HG03378 (cell line): Measurements from ENCODE around the gene MEGF8.

Experiments used
- ATAC-seq: cut with Tn5 transposase; IDR thresholded peaks from one replicate; pipeline ENCODE4 v1.9.1; 2021; ENCODE audit warnings: mild to moderate bottlenecking, moderate library complexity; ENCODE audit not compliant: unreplicated experiment

MEGF8 gene

DNA sequence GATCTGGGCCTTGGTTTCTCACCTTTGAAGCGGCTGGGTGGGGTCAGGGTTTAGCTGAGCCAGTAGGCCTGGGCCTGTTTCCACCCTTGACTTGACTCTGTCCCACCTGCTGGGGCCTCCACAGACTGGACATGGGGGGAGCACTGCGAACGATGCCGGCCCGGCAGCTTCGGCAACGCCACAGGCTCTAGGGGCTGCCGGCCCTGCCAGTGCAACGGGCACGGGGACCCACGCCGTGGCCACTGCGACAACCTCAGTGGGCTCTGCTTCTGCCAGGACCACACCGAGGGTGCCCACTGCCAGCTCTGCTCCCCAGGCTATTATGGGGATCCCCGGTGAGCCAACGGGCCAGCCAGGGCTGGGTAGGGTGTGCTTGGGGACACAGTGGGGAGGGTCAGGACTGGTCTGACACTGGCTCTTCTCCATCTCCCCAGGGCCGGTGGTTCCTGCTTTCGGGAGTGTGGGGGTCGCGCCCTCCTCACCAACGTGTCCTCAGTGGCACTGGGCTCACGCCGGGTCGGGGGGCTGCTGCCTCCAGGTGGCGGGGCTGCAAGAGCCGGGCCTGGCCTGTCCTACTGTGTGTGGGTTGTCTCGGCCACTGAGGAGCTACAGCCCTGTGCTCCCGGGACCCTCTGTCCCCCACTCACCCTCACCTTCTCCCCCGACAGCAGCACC is 28.0 kb downstream of the MEGF8 start:
- ATAC-seq = no peak

DNA sequence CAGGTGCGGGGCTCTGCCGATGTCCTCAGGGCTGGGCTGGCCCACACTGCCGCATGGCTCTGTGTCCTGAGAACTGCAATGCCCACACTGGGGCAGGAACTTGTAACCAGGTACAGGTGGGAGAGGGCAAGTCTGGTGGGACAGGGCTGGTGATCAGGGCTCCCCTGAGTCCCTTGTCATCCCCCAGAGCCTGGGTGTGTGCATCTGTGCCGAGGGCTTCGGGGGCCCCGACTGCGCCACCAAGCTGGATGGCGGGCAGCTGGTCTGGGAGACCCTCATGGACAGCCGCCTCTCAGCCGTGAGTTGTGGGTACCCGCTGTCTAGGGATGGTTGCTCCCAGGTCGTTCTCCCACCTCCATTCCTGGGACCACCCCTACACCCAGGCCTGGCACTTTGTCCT is 30.5 kb downstream of the MEGF8 start:
- ATAC-seq = no peak

DNA sequence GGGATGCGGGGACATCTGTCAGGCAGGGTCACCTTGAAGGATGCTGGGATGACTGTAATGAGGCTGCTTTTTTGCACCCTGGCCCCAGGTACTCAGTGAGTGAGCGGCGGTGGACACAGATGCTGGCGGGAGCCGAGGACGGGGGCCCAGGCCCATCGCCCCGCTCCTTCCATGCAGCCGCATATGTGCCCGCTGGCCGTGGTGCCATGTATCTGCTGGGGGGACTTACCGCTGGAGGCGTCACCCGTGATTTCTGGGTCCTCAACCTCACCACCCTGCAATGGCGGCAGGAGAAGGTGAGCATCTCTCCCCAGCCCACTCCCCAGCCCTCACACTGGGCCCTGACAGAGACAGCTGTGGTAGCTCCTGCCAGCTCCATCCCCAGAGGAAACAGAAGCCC is 31.3 kb downstream of the MEGF8 start:
- ATAC-seq = no peak

DNA sequence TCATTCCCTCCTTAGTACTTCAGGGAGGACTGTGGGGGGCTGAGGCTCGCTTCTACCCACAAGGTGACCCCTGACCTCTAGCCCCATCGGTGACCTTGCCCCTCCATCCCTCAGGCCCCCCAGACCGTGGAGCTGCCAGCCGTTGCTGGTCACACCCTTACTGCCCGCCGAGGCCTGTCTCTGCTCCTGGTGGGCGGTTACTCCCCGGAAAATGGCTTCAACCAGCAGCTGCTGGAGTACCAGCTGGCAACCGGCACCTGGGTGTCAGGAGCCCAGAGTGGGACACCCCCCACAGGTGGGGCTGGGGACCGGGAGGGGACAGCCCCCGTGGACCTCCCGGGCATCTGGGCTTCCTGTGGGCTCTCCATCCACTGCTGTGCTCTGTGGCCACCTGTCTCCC is 31.9 kb downstream of the MEGF8 start:
- no peak for ATAC-seq

DNA sequence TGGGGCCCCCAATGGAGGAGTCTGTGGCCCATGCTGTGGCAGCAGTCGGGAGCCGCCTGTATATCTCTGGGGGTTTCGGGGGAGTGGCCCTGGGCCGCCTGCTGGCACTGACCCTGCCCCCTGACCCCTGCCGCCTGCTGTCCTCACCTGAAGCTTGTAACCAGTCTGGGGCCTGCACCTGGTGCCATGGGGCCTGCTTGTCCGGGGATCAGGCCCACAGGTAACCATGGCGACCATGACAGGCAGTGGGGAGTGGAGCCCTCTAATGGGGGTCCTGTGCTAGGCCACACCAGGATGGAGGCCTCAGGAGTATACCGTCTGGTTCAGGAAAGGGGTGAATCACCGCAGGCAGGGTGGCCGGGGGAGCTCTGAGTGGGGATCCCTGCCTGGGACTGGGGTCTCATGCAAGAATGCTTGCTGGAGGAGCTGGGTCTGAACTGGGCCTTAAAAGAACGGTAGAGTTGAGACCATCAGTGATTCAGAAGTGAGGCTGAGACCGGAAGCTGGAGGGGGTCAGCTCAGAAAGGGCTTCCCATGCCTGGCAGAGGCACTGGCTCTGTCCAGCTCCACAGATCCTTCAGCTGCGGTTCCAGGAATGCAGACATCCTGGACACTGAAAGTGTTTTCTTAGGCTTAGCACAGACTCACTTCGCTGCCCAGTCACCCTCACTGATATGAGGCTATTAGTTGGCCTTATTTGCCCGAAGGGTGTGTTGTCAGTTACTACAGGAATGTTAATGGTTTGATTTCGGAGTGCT is 35.5 kb downstream of the MEGF8 start:
- no peak for ATAC-seq

DNA sequence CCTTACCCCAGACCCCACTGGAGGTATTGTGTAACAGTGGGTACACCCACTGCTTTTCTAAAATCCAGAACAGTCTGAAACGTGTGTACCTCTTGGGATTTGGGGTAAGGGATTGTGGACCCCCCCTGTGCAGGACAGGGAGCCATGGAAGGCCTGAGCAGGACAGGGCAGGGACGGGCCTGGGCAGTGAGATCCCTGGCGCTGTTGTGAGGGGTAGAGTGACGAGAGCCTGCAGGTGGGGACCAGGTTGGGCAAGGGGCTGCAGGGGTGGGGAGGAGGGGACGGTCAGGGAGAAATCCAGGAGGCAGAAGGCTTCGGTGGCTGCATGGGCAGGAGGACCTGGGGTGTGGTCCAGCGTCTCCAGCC is 36.1 kb downstream of the MEGF8 start:
- no peak for ATAC-seq

DNA sequence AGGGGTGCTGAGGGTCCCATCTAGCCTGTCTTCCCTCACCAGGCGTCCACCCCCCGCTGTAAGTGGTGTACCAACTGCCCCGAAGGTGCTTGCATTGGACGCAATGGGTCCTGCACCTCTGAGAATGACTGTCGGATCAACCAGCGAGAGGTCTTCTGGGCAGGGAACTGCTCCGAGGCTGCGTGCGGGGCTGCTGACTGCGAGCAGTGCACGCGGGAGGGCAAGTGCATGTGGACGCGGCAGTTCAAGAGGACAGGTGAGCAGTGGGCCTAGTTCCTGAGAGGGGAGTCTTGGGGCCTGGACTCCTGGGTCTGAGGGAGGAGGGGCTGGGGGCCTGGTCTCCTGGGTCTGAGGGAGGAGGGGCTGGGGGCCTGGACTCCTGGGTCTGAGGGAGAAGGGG is 36.9 kb downstream of the MEGF8 start:
- no peak for ATAC-seq

DNA sequence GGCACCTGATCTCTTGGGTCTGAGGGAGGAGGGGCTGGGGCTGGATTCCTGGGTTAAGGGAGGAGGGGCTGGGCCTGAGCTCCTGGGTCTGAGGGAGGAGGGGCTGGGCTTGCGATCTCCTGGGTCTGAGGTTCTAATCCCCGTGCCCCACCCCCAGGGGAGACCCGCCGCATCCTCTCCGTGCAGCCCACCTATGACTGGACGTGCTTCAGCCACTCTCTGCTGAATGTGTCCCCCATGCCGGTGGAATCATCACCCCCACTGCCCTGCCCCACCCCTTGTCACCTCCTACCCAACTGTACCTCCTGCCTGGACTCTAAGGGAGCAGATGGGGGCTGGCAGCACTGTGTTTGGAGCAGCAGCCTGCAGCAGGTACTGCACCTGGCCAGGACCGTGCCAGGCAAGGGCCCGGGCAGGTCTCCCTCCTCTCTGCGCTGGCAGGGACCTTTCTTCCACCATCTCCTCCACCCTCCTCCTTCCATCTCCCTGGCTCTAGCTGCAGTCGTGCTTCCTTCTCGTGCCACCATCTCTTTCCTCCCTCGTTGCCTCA is 37.5 kb downstream of the MEGF8 start:
- no peak for ATAC-seq

DNA sequence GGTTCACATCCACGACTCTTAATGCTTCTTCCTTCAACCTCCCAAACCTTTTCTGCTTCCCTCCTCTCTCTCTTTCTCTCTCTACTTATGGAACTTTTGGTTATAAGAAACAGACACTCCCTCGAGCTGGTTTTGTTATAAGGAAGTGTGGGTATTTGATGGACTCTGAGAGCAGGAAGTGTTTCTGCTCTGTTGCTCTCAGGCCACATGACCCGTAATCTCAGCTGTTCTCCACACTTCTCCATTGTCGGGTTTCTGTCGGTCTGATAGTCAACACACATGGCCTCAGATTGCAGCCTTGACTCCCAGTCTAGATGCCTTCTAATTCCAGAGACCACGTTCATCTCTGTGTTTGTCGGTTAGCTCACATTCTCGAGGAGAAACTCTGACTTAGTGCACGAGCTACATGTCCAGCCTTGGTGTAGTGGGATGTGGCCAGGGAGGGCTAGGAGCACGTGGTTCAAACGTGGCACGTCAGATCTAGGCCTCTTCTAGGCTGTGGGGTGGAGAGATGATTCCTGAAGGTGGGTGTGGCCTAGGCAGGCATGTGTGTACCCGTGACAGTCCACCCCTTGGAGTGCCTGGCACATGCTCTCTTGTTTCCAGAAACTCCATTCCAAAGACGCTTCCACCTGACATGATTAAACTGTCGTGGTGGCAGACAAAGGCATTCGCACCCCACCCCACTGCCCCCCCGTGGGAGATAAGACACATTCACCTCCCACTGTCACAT is 38.3 kb downstream of the MEGF8 start:
- ATAC-seq = no peak

DNA sequence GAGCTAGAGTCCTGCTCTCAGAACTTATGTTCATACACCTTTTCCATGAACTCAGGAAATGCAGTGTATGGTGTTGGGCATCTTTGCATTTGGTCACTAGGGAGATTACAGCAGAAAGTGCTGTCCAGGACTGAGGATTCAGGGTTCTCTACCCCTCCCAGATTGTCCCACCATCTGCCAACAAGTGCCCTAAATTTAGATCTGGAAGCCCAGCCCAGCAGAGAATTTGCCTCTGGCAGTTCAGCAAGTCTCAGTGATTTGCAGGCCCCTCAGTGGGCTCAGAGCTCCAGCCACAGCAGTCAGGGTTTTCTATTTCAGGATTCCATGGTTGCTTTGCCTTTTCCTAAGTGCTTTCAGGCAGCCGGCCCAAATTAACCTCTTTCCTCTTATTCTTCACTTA is 41.2 kb downstream of the MEGF8 start:
- ATAC-seq = no peak

DNA sequence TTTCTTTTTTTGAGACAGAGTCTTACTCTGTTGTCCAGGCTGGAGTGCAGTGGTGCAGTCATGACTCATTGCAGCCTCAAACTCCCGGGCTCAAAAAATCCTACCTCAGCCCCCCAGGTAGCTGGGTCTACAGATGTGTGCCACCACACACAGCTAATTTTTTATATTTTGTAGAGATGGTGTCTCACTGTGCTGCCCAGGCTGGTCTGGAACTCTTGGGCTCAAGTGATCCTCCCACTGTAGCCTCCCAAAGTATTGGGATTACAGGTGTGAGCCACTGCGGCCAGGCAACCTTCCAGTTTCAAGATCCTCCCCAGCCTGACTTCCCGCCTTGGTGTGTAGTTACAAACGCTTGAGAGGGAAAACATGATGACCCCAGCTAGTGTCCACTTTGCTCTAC is 42.5 kb downstream of the MEGF8 start:
- ATAC-seq = no peak

DNA sequence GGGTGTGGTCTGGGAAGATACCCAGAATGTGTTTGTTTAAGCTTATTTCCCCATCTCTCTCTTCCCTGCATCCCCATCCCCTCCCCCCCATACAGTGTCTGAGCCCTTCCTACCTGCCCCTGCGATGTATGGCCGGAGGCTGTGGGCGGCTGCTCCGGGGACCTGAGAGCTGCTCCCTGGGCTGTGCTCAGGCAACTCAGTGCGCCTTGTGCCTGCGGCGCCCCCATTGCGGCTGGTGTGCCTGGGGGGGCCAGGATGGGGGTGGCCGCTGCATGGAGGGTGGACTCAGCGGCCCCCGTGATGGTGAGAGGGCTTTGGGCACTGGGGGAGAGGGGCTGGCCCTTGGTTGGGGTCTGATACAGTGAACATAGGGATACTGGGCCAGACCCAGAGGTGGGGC is 42.9 kb downstream of the MEGF8 start:
- ATAC-seq = no peak

DNA sequence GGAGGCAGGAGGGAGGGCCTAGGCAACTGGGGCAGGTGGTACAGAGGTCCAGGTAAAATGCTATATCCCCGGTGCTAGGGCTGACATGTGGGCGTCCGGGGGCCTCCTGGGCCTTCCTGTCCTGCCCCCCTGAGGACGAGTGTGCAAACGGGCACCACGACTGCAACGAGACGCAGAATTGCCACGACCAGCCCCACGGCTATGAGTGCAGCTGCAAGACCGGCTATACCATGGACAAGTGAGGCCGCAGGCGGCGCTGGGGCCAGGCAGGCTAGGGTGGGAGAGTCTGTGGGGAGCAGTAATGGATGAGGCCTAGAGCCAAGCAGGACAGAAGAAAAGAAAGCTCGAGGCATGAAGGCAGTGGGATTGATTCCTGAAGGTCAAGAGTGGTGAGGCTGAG is 43.3 kb downstream of the MEGF8 start:
- ATAC-seq = no peak

DNA sequence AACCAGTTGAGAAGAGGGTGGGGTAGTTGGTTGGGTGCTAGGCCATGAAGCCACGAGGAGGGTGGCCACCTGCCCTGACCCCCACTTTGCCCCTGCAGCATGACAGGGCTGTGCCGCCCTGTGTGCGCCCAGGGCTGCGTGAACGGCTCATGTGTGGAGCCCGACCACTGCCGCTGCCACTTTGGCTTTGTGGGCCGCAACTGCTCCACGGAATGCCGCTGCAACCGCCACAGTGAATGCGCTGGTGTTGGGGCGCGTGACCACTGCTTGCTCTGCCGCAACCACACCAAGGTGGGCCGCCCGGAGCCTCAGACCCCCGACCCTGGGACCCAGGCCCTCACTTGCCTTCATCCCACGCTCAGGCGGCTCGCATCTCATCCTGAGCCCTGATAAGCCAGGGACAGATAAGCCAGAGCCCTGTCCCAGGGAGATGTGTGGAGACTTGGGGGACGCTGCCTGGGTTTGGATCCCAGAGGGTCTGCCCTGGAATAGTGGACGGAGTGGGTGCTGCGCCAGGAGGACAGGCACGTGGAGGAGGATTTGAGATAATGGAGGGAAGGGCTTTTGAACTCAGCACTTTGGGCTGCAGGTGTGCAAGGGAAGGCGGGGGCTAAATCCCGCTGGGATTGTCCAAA is 44.1 kb downstream of the MEGF8 start:
- ATAC-seq = no peak

DNA sequence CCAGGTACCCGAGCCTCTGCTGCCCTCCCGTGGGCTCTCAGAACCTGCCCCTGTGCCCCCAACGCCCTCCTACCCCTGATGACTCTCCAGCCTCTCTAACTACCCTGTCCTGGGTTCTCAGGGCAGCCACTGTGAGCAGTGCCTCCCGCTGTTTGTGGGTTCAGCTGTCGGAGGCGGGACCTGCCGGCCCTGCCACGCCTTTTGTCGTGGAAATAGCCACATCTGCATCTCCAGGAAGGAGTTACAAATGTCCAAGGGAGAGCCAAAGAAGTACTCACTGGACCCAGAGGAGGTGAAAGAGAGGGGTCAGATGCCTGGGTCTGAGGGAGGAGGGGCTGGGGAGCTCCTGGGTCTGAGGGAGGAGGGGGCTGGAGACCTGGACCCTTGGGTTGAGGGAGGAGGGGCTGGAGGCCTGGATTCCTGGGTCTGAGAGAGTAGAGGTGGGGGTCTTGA is 44.7 kb downstream of the MEGF8 start:
- no peak for ATAC-seq

DNA sequence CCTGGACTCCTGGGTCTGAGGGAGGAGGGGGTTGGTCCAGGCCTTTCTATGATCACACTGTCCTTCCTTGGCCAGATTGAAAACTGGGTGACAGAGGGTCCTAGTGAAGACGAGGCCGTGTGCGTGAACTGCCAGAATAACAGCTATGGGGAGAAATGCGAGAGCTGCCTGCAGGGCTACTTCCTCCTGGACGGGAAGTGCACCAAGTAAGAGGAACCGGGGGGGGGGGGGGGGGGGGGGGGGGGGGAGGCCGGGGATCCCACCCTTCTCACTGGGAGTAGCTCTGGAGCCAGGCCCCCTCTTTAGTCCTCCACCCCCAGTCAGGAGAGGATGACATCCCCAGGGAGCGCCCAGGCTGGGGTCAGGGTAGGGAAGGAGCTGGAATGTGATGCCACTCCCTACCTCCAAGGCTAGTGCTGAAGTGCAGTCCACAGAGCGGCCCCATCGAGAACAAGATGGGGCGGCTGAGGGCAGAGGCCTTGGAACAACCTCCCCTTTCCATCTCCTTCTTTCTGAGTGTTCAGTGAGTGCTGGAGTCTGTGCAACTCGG is 45.3 kb downstream of the MEGF8 start:
- no peak for ATAC-seq

DNA sequence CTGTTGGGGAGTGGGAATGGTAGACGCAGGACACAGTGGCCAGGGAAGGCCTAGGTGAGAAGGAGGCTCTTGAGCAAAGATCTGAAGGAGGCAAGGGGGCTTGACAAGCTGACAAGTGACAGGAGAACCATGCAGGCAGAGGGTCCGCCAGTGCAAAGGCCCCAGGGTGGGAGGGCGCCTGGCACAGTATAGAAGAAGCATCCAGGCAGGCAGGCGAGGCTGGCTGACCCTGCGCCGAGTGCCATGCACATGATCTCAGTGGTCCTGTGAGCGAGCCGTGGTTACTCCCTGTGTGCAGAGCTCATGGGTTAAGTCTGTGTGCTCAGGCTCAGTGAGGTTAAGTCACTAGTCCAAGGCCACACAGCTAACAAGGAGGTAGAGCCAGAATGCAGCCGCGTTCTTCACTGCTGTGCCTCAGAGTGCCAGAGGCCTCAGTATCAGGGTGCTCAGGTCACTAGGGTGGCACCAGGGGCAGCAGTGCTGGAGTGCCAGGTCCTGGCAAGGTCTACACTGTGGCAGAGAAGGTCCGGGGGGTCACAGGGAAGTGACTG is 49.5 kb downstream of the MEGF8 start:
- ATAC-seq = no peak

DNA sequence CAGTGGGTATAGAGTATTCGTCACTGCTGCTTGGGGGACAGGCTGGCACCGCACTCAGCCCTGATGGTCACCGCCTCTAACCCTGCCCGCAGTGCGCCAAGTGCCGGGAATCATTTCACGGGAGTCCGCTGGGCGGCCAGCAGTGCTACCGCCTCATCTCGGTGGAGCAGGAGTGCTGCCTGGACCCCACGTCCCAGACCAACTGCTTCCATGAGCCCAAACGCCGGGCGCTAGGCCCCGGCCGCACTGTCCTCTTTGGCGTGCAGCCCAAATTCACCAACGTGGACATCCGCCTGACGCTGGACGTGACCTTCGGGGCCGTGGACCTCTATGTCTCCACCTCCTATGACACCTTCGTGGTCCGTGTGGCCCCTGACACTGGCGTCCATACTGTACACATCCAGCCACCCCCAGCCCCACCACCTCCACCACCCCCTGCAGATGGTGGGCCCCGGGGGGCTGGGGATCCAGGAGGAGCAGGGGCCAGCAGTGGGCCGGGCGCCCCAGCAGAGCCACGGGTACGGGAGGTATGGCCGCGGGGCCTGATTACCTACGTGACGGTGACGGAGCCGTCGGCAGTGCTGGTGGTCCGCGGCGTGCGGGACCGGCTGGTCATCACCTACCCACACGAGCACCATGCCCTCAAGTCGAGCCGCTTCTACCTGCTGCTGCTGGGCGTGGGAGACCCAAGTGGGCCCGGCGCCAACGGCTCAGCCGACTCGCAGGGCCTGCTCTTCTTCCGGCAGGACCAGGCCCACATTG is 50.2 kb downstream of the MEGF8 start:
- ATAC-seq = no peak

DNA sequence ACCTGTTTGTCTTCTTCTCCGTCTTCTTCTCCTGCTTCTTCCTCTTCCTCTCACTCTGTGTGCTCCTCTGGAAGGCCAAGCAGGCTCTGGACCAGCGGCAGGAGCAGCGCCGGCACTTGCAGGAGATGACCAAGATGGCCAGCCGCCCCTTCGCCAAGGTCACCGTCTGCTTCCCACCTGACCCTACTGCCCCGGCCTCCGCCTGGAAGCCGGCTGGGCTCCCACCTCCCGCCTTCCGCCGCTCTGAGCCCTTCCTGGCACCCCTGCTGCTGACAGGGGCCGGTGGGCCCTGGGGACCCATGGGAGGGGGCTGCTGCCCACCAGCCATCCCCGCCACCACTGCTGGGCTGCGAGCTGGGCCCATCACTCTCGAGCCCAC is 50.7 kb downstream of the MEGF8 start:
- ATAC-seq = no peak
